RWPE2 (cell line): ENCODE data around the gene HDDC3.

Experiments used
- ATAC-seq: fragments of 200-7000 bp; cut with Tn5 transposase; 3 replicates; pipeline ENCODE4 v1.9.1; 2021; ENCODE audit warnings: low read depth
- DNase-seq: peaks from one replicate; pipeline ENCODE4 v3.0.0-alpha.2; 2020; ENCODE audit warnings: low spot score
- H3K27ac ChIP-seq: fragments of 450-650 bp; 2 replicates; pipeline ENCODE4 v1.5.1; 2017; ENCODE audit warnings: mild to moderate bottlenecking; ENCODE audit not compliant: poor library complexity, severe bottlenecking
- H3K27me3 ChIP-seq: fragments of 250-450 bp; sonication (Bioruptor Pico); 2 replicates; pipeline ENCODE4 v1.5.1; 2021; ENCODE audit warnings: mild to moderate bottlenecking, moderate library complexity; ENCODE audit not compliant: insufficient read depth, poor library complexity, severe bottlenecking
- H3K36me3 ChIP-seq: fragments of 250-450 bp; sonication (Bioruptor Pico); 2 replicates; pipeline ENCODE4 v1.5.1; 2020; ENCODE audit warnings: low read depth, mild to moderate bottlenecking, moderate library complexity
- H3K4me1 ChIP-seq: fragments of 250-450 bp; sonication (Bioruptor Pico); 2 replicates; pipeline ENCODE4 v1.5.1; 2021; ENCODE audit warnings: mild to moderate bottlenecking, moderate library complexity; ENCODE audit not compliant: insufficient read depth, poor library complexity, severe bottlenecking
- H3K4me3 ChIP-seq: fragments of 250-450 bp; sonication (Bioruptor Pico); 2 replicates; pipeline ENCODE4 v1.5.1; 2021; ENCODE audit warnings: mild to moderate bottlenecking, moderate library complexity; ENCODE audit not compliant: severe bottlenecking
- H3K9me3 ChIP-seq: fragments of 250-450 bp; sonication (Bioruptor Pico); 2 replicates; pipeline ENCODE4 v1.5.1; 2021; ENCODE audit warnings: mild to moderate bottlenecking, moderate library complexity; ENCODE audit not compliant: severe bottlenecking
- TF ChIP-seq, protein P1 (sequence below): fragments of 450-650 bp; IDR thresholded peaks from one replicate; pipeline ENCODE4 v1.5.1; 2017; ENCODE audit warnings: mild to moderate bottlenecking, moderate library complexity; ENCODE audit not compliant: poor library complexity, severe bottlenecking

The HDDC3 gene

DNA sequence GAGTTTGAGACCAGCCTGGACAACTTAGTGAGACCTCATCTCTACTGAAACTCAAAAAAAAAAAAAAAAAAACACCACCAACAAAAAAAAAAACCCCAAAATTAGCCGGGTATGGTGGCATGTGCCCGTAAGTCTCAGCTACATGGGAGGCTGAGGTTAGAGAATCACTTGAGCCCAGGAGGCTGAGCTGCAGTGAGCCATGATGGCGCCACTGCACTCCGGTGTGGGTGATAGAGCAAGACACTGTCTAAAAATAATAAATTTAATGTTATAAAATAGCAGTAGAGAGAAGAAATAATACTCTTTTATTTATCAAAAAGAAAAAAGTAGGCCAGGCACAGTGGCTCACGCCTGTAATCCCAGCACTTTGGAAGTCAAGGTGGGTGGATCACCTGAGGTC is 39.8 kb upstream of the HDDC3 start:
- DNase-seq (no peak), ATAC-seq (no peak)
- no peak overlapping the region for H3K4me3 ChIP-seq
- no peaks in the 10 kb centered on the region for H3K27me3 ChIP-seq
- TF ChIP-seq, protein P1, sequence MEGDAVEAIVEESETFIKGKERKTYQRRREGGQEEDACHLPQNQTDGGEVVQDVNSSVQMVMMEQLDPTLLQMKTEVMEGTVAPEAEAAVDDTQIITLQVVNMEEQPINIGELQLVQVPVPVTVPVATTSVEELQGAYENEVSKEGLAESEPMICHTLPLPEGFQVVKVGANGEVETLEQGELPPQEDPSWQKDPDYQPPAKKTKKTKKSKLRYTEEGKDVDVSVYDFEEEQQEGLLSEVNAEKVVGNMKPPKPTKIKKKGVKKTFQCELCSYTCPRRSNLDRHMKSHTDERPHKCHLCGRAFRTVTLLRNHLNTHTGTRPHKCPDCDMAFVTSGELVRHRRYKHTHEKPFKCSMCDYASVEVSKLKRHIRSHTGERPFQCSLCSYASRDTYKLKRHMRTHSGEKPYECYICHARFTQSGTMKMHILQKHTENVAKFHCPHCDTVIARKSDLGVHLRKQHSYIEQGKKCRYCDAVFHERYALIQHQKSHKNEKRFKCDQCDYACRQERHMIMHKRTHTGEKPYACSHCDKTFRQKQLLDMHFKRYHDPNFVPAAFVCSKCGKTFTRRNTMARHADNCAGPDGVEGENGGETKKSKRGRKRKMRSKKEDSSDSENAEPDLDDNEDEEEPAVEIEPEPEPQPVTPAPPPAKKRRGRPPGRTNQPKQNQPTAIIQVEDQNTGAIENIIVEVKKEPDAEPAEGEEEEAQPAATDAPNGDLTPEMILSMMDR = no peak
- H3K36me3 ChIP-seq = peaks cover 98% of the 10 kb centered on the region
- no peaks in the 10 kb centered on the region for H3K9me3 ChIP-seq
- no peaks in the 10 kb centered on the region for H3K4me1 ChIP-seq
- H3K27ac ChIP-seq = no peak overlapping the region

GRCh38 chr15:90970274-90970673 is 37.9 kb upstream of the HDDC3 start:
- no peaks in the 10 kb centered on the region for H3K9me3 ChIP-seq
- H3K4me1 ChIP-seq = no peaks in the 10 kb centered on the region
- H3K4me3 ChIP-seq = no peak overlapping the region
- ATAC-seq (no peak), DNase-seq (no peak)
- H3K36me3 ChIP-seq = peaks cover 98% of the 10 kb centered on the region
- TF ChIP-seq, protein P1 = no peak
- no peak overlapping the region for H3K27ac ChIP-seq
- no peaks in the 10 kb centered on the region for H3K27me3 ChIP-seq

DNA sequence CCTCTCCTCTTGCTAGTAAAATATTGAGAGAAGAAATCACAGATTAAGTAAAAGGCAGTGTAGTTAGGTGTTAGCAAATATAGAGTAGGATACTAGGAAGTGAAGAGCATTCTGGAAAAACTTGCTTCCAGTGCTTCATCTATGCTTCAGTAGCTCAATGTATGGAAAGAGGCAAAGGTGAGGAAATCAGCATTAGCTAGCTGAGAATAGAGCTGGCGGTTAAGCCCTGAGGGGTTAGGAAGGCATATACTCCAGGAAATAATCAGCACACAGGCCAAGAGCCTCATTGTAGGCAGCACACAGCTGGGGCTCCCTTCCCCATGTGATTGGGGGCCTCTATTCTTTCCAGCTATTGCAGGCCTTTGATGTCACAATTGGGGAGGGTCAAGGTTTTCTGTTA is 36.1 kb upstream of the HDDC3 start:
- Histone ChIP-seq H3K27me3 (no peaks in the 10 kb centered on the region), H3K4me1 (no peaks in the 10 kb centered on the region), H3K27ac (no peak overlapping the region), H3K9me3 (no peaks in the 10 kb centered on the region), H3K36me3 (peaks cover 98% of the 10 kb centered on the region), H3K4me3 (no peak overlapping the region)
- no peak for ATAC-seq
- no peak for DNase-seq
- TF ChIP-seq, protein P1 = no peak

DNA sequence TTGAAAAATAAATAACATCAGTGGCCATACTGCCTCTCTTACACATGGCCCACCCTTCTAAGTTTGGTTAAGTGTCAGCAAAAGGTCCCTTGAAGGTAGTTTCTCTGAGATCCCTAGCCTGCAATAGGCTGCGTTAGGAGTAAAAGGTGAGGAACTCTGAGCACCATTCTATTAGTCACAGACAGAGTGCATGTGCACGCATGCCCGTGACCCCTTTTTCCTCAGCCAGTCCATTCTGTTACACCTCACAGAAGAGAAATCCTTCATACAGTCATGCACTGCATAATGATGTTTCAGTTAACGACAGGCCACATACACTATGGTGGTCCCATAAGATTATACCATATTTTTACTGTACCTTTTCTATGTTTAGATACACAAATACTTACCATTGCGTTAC is 34.9 kb upstream of the HDDC3 start:
- Histone ChIP-seq H3K4me1 (no peaks in the 10 kb centered on the region), H3K9me3 (no peaks in the 10 kb centered on the region), H3K4me3 (no peak overlapping the region), H3K36me3 (peaks cover 98% of the 10 kb centered on the region), H3K27ac (no peak overlapping the region), H3K27me3 (no peaks in the 10 kb centered on the region)
- TF ChIP-seq, protein P1 = no peak
- ATAC-seq = peak; percentile 70
- DNase-seq = no peak

- no peak for DNase-seq
- ATAC-seq = no peak
- TF ChIP-seq, protein P1 = no peak
These were observed 33.9 kb upstream of the HDDC3 start for GRCh38 chr15:90966262-90966661.

More at GRCh38 chr15:90966262-90966661, 33.9 kb upstream of the HDDC3 start:
- H3K27ac ChIP-seq = no peak overlapping the region
- H3K9me3 ChIP-seq = no peaks in the 10 kb centered on the region
- peaks cover 98% of the 10 kb centered on the region for H3K36me3 ChIP-seq
- H3K4me3 ChIP-seq = no peak overlapping the region
- no peaks in the 10 kb centered on the region for H3K27me3 ChIP-seq
- H3K4me1 ChIP-seq = no peaks in the 10 kb centered on the region
